Measurements from ENCODE around the gene NEURL3.
A peak's percentile ranks its signal among the peaks of the same experiment; 100 is the strongest.
"Not testable (repeated sequence)": the region's sequence is repeated elsewhere in the genome, so short reads cannot be mapped to it uniquely, and the experiment has no call there.

Gene NEURL3

GRCh38 chr2:96505231-96505889 lies at the start of gene NEURL3:
Gene NEURL3 (minus strand): TSS chr2:96505357. CDS start chr2:96505286, 71 bp downstream.
- DNase-seq = no peak

- DNase-seq = peak; percentile 1
Observed at GRCh38 chr2:96554293-96555145, 49.4 kb upstream of the NEURL3 start.

GRCh38 chr2:96553957-96554292 lies 48.8 kb upstream of the NEURL3 start:
- not testable (repeated sequence) for DNase-seq

- no peak for DNase-seq
Observed at GRCh38 chr2:96553176-96553956, 48.2 kb upstream of the NEURL3 start.

GRCh38 chr2:96552315-96553175 lies 47.4 kb upstream of the NEURL3 start:
- DNase-seq = no peak

- no peak for DNase-seq
Observed at GRCh38 chr2:96551605-96552314, 46.6 kb upstream of the NEURL3 start.

- no peak for DNase-seq
Observed at GRCh38 chr2:96550787-96551604, 45.8 kb upstream of the NEURL3 start.

GRCh38 chr2:96549967-96550786 lies 45.0 kb upstream of the NEURL3 start:
- no peak for DNase-seq

GRCh38 chr2:96549466-96549785 lies 44.3 kb upstream of the NEURL3 start:
- no peak for DNase-seq

- DNase-seq = no peak
Observed at GRCh38 chr2:96548558-96549465, 43.7 kb upstream of the NEURL3 start.

- no peak for DNase-seq
Observed at GRCh38 chr2:96547731-96548171, 42.6 kb upstream of the NEURL3 start.

GRCh38 chr2:96547203-96547641 lies 42.1 kb upstream of the NEURL3 start:
- no peak for DNase-seq

GRCh38 chr2:96546797-96547196 lies 41.6 kb upstream of the NEURL3 start:
- DNase-seq = no peak

GRCh38 chr2:96546321-96546720 lies 41.2 kb upstream of the NEURL3 start:
- DNase-seq = no peak

- DNase-seq = no peak
Observed at GRCh38 chr2:96542357-96542977, 37.3 kb upstream of the NEURL3 start.

GRCh38 chr2:96541398-96542152 lies 36.4 kb upstream of the NEURL3 start:
- no peak for DNase-seq

- no peak for DNase-seq
Observed at GRCh38 chr2:96540136-96540535, 35.0 kb upstream of the NEURL3 start.
